HUES6 (cell line): ENCODE measurements around the gene SLCO6A1.
"Not testable (repeated sequence)": the region's sequence is repeated elsewhere in the genome, so short reads cannot be mapped to it uniquely, and the experiment has no call there.

Experiments
- H3K27ac ChIP-seq: 2 replicates; pipeline ENCODE4 v1.7.0; 2013; ENCODE audit warnings: low read depth, mild to moderate bottlenecking, low read length, inconsistent platforms
- H3K27me3 ChIP-seq: 2 replicates; pipeline ENCODE4 v1.6.1; 2013; ENCODE audit warnings: low read length; ENCODE audit not compliant: control insufficient read depth, insufficient read depth
- H3K36me3 ChIP-seq: 2 replicates; pipeline ENCODE4 v1.6.1; 2013; ENCODE audit warnings: low read length; ENCODE audit not compliant: control insufficient read depth, insufficient read depth
- H3K4me1 ChIP-seq: 2 replicates; pipeline ENCODE4 v1.6.1; 2013; ENCODE audit warnings: low read length; ENCODE audit not compliant: control insufficient read depth, insufficient read depth
- H3K4me3 ChIP-seq: 2 replicates; pipeline ENCODE4 v1.5.1; 2013; ENCODE audit warnings: low read depth, low read length
- H3K9ac ChIP-seq: one replicate; pipeline ENCODE4 v1.6.1; 2013; ENCODE audit warnings: mild to moderate bottlenecking, low read length
- H3K9me3 ChIP-seq: 2 replicates; pipeline ENCODE4 v1.6.1; 2013; ENCODE audit warnings: low read depth, low read length; ENCODE audit not compliant: control insufficient read depth, insufficient read depth

Gene SLCO6A1

DNA sequence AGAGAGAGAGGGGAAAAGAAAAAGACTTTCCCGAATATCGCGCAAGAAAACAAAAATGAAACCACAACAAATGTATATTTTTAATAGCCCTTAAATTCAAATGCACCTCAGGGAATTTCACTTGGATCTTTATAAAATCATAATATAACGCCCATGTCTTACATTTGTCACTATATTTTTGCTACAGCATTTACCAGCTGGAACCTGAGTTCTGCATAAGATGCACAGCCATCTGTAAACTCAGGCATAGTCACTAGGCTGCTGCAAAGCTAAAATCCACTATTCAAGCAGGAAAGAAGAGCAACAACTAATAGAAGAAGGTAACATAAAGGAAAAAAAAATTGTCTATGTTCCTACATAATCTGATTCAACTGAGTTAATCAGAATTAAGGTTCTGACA, 30.6 kb upstream of the SLCO6A1 start:
- no peaks in the 10 kb centered on the region for H3K9me3 ChIP-seq
- H3K4me1 ChIP-seq, result no peaks in the 10 kb centered on the region
- H3K9ac ChIP-seq, result no peak overlapping the region
- no peak overlapping the region for H3K4me3 ChIP-seq
- no peaks in the 10 kb centered on the region for H3K27me3 ChIP-seq
- no peak overlapping the region for H3K27ac ChIP-seq
- H3K36me3 ChIP-seq, result no peaks in the 10 kb centered on the region

DNA sequence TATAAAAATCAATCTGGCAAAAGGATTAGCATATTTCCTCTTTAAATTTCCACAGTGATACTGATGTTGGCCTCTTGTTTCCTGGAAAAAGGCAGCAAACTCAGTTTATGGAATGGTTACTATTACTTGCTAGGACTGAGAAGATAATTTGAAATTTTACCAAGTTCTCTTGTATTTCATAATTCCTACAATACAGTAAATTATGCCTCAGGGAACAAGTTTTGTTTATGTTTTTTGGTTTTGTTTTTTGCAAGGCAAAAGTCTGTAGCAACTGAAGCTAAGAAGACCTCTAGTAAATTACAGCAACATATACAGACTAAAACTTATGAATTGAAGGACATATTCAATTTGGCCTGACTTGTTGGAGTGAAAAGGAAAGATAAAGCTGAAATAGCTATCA, 30.2 kb upstream of the SLCO6A1 start:
- Histone ChIP-seq H3K27me3 (no peaks in the 10 kb centered on the region), H3K36me3 (no peaks in the 10 kb centered on the region), H3K9ac (no peak overlapping the region), H3K9me3 (no peaks in the 10 kb centered on the region), H3K4me3 (no peak overlapping the region), H3K27ac (no peak overlapping the region), H3K4me1 (no peaks in the 10 kb centered on the region)

DNA sequence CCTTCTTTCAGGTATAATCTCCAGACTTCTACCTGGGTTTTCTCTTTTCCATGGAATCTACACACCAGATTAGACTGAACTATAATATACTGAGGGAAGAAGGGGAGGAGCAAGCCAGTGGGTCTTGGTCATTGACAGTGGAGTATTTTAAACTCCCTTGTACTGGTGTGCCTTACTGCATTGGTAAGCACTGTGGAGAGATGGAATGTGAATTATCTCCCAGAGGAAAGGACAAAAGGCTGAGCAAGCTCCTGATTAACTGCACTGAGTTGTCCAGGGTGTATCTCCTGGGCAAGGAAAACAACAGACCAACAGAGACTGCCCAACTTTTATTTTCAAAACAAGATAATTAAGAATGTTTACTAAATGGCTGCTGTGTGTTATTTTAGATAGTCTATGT, 29.8 kb upstream of the SLCO6A1 start:
- no peaks in the 10 kb centered on the region for H3K36me3 ChIP-seq
- H3K4me3 ChIP-seq, result no peak overlapping the region
- no peak overlapping the region for H3K9ac ChIP-seq
- H3K27me3 ChIP-seq, result no peaks in the 10 kb centered on the region
- H3K9me3 ChIP-seq, result no peaks in the 10 kb centered on the region
- no peaks in the 10 kb centered on the region for H3K4me1 ChIP-seq
- no peak overlapping the region for H3K27ac ChIP-seq

DNA sequence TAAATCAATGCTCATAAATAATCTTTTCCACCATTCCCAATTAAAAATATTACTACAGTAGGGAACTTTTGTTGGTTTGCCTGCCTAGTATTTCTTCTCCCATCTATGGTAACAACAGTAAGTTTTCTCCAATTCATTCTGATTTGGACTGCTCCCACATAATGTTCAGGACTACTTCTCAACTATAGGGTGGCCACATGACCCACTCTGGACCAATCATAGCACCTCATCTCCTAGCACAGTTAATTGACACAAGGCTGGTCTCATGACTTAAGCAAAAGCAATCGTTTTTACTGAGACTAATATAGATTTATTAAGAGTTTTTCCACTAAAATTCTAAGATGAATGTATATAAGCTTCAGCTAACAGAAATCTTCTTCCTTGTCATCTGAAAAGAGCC, 28.7 kb upstream of the SLCO6A1 start:
- Histone ChIP-seq H3K27me3 (no peaks in the 10 kb centered on the region), H3K27ac (no peak overlapping the region), H3K4me3 (no peak overlapping the region), H3K9ac (no peak overlapping the region), H3K36me3 (no peaks in the 10 kb centered on the region), H3K4me1 (no peaks in the 10 kb centered on the region), H3K9me3 (no peaks in the 10 kb centered on the region)

DNA sequence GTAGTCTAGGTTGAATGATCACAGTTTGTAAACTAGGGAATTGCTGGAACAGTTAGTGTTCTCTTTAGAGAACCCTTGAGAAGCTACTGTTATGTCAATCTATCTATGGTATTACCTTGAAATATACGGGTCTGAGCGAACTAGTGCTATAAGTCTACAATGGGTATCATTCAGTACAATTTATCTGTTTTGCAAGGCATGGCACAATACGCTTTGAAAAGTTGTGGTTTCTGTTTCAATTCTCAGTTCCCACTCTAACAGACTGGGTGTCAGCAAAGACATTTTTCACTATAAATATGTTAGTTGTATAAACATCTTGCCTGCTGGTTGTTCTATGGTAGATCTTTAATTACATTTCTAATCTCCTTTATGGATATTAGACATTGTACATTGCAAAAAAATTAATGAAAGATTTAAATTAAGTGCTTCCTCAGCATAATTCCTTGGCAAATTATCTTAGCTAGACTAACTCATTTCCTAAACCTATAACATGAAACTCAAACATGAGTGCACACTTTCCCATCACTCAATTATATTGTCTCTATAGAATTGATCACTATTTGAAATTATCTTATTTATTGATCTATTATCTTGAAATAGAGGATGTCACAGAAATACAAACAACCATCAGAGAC, 24.9 kb upstream of the SLCO6A1 start:
- Histone ChIP-seq H3K27ac (no peak overlapping the region), H3K36me3 (no peaks in the 10 kb centered on the region), H3K27me3 (no peaks in the 10 kb centered on the region), H3K9me3 (no peaks in the 10 kb centered on the region), H3K9ac (no peak overlapping the region), H3K4me3 (no peak overlapping the region), H3K4me1 (no peaks in the 10 kb centered on the region)

DNA sequence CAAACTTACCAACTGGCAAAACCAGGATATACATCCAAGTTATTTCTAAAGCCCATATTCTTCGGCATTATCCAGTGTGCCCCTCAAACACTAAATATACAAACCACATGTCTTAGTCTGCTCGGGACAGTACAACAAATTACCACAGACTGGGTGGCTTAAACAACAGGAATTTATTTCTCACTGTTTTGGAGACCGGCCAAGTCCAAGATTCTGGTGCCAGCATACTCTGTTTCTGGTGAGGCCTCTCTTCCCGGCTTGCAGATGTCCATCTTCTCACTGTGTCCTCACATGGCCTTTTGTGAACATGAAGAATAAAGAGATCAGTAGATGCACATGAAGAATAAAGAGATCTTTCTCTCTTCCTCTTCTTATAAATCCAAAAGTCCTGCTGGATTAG, 12.9 kb upstream of the SLCO6A1 start:
- H3K4me3 ChIP-seq, result no peak overlapping the region
- no peaks in the 10 kb centered on the region for H3K27me3 ChIP-seq
- no peak overlapping the region for H3K9ac ChIP-seq
- H3K36me3 ChIP-seq, result no peaks in the 10 kb centered on the region
- no peak overlapping the region for H3K27ac ChIP-seq
- no peaks in the 10 kb centered on the region for H3K4me1 ChIP-seq
- H3K9me3 ChIP-seq, result no peaks in the 10 kb centered on the region

DNA sequence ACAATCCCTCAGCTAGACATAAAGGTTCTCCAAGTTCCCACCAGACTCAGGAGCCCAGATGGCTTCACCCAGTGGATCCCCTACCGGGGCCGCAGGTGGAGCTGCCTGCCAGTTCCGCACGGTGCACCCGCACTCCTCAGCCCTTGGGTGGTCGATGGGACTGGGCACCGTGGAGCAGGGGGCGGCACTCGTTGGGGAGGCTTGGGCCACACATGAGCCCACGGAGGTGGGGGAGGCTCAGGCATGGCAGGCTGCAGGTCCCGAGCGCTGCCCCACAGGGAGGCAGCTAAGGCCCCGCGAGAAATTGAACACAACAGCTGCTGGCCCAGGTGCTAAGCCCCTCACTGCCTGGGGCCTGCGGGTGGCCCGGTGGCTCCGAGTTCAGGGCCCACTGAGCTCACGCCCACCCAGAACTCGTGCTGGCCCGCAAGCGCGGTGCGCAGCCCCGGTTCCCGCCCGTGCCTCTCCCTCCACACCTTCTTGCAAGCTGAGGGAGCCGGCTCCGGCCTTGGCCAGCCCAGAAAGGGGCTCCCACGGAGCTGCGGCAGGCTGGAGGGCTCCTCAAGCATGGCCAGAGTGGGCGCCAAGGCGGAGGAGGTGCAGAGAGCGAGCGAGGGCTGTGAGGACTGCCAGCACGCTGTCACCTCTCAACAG, 7.4 kb downstream of the SLCO6A1 start:
- not testable (repeated sequence) for H3K9me3 ChIP-seq, H3K27me3 ChIP-seq, H3K4me3 ChIP-seq, H3K36me3 ChIP-seq, H3K4me1 ChIP-seq, H3K27ac ChIP-seq, H3K9ac ChIP-seq

DNA sequence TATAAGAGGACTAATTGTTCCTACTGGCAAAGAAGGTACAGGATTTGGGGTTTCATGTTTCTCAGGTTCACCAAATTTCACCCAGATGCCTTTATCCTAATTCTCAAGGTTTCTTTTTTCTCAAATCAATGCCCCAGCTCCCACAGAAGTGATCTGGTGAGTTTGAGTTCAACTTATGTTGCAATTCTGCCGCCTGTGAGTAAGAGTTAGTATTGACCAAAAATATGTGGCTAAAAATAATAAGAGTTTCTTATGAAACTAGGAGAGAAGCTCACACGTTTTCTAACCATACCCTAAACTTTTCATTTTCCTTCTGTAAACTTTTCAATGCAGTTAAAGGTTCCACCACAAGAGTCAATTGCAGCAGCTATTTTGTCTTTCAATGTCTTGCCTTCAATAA, 15.1 kb downstream of the SLCO6A1 start:
- Histone ChIP-seq H3K9ac (no peak overlapping the region), H3K4me3 (no peak overlapping the region), H3K4me1 (no peaks in the 10 kb centered on the region), H3K36me3 (no peaks in the 10 kb centered on the region), H3K27ac (no peak overlapping the region), H3K9me3 (no peaks in the 10 kb centered on the region), H3K27me3 (no peaks in the 10 kb centered on the region)

DNA sequence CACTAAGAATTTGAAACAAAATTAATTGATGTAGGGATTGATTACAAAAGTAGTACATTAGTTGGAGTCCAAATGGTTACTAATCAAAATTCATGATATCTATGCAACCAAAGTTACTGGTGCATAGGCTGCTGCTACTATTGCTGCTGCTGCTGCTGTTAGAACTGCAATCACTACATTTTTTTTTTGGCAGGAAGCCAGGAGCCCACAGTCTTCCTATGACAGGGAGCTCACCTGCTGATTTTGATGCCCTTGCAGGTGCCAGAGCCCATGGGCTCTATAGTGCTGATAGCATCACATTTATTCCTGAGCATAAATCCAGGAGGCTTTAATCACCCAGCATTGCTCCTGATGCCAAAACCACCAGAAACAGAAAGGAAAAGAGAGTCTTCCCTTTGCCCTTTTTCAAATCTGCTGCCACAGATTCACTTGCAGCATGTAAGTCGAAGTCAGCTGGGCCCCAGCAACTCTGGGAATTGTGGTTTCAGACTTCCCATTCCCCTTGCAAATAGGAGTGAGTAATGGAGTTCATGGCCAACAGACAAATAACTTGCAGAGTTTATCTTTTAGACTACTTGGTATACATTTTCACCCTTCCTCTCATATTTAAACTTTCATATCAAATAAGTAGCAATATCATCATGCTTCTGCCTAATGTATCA, 17.6 kb downstream of the SLCO6A1 start:
- H3K9me3 ChIP-seq, result no peaks in the 10 kb centered on the region
- no peaks in the 10 kb centered on the region for H3K4me1 ChIP-seq
- H3K27ac ChIP-seq, result no peak overlapping the region
- no peaks in the 10 kb centered on the region for H3K27me3 ChIP-seq
- no peak overlapping the region for H3K9ac ChIP-seq
- no peak overlapping the region for H3K4me3 ChIP-seq
- H3K36me3 ChIP-seq, result no peaks in the 10 kb centered on the region

DNA sequence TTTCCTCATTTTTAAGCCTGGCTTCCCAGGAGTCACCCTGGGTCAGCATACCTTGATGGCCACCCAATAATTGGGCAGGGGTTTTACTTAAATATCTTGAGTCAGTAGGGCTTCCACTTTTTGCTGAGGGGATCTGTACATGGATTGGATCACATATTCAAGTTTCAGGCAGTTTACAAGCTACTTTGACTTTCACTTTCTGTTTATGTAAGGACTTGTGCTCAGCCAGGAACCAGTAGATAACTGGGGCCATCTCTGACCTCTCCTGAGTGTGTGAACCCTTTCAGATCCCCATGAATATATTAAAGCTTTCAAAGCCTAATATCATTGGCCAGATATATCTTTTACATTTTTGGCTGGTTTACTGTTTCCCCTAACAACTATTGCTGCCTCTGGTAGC, 45.1 kb downstream of the SLCO6A1 start:
- no peaks in the 10 kb centered on the region; the same call in 1 of the 2 replicates for H3K9me3 ChIP-seq
- no peaks in the 10 kb centered on the region for H3K36me3 ChIP-seq
- no peak overlapping the region for H3K9ac ChIP-seq
- no peak overlapping the region for H3K4me3 ChIP-seq
- no peak overlapping the region for H3K27ac ChIP-seq
- no peaks in the 10 kb centered on the region for H3K4me1 ChIP-seq
- no peaks in the 10 kb centered on the region for H3K27me3 ChIP-seq

DNA sequence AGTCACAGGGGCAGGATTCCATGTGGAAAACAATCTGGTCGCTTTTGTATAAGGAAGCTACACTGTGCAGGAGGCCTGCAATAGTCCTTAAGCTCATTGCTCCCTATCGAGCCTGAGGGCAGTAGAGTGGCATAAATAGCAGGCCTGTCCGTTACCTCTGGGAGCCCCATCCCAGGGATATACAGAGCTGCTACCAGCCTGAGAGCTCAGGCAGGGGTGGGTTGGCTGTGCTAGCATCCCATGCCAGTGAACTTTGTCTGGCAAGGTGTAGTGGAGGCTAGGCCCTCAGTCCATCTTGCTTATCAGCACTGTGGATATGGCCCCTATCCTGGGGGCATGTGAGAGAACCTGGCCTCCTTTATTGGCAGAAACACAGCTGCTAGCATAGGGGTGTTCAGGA, 47.7 kb downstream of the SLCO6A1 start:
- Histone ChIP-seq H3K4me3 (no peak overlapping the region), H3K36me3 (no peaks in the 10 kb centered on the region), H3K9ac (no peak overlapping the region), H3K9me3 (peaks cover 4% of the 10 kb centered on the region; the same call in 1 of the 2 replicates), H3K4me1 (no peaks in the 10 kb centered on the region), H3K27me3 (no peaks in the 10 kb centered on the region), H3K27ac (no peak overlapping the region)
